T-helper 2 cell treated with Interferon-gamma antibody and Interleukin-4, amounts not matched to agents 5 μg/mL and 100 μg/mL, for 36 hours (primary cell): ENCODE measurements around the gene SDCCAG8.

ENCODE experiments used
- DNase-seq: peaks from one replicate; pipeline ENCODE4 v3.0.0; 2021; ENCODE audit warnings: low spot score
- H3K27ac Mint-ChIP-seq: one replicate; pipeline ENCODE4 v1.8.0; 2021; ENCODE audit warnings: mild to moderate bottlenecking, mixed read lengths
- H3K27me3 Mint-ChIP-seq: one replicate; pipeline ENCODE4 v1.8.0; 2021; ENCODE audit warnings: low read depth, mixed read lengths
- H3K36me3 Mint-ChIP-seq: one replicate; pipeline ENCODE4 v1.8.0; 2021; ENCODE audit warnings: low read depth, mixed read lengths
- H3K4me1 Mint-ChIP-seq: one replicate; pipeline ENCODE4 v1.8.0; 2021; ENCODE audit warnings: low read depth, mixed read lengths
- H3K4me3 Mint-ChIP-seq: one replicate; pipeline ENCODE4 v1.8.0; 2022; ENCODE audit warnings: mild to moderate bottlenecking, moderate library complexity, mixed read lengths
- H3K9me3 Mint-ChIP-seq: one replicate; pipeline ENCODE4 v1.8.0; 2021; ENCODE audit warnings: mixed read lengths

The SDCCAG8 gene

GRCh38 chr1:243452092-243452491 is 196.3 kb downstream of the SDCCAG8 start:
- H3K27me3 Mint-ChIP-seq: no peaks in the 10 kb centered on the region
- no peaks in the 10 kb centered on the region for H3K36me3 Mint-ChIP-seq
- no peaks in the 10 kb centered on the region for H3K9me3 Mint-ChIP-seq
- no peak overlapping the region for H3K27ac Mint-ChIP-seq
- H3K4me1 Mint-ChIP-seq: peaks cover 14% of the 10 kb centered on the region
- no peak for DNase-seq
- no peak overlapping the region for H3K4me3 Mint-ChIP-seq

GRCh38 chr1:243454328-243454997 is 198.6 kb downstream of the SDCCAG8 start:
- no peak overlapping the region for H3K27ac Mint-ChIP-seq

GRCh38 chr1:243455760-243456651 is 200.2 kb downstream of the SDCCAG8 start:
- Mint-ChIP-seq H3K4me1 (peaks cover 8% of the 10 kb centered on the region), H3K27ac (no peak overlapping the region), H3K36me3 (no peaks in the 10 kb centered on the region), H3K27me3 (no peaks in the 10 kb centered on the region), H3K9me3 (no peaks in the 10 kb centered on the region), H3K4me3 (no peak overlapping the region)
- no peak for DNase-seq

More at GRCh38 chr1:243454328-243454997, 198.6 kb downstream of the SDCCAG8 start:
- Mint-ChIP-seq H3K27me3 (no peaks in the 10 kb centered on the region), H3K36me3 (no peaks in the 10 kb centered on the region), H3K4me1 (peaks cover 8% of the 10 kb centered on the region), H3K9me3 (no peaks in the 10 kb centered on the region), H3K4me3 (no peak overlapping the region)
- DNase-seq: no peak

- no peak for DNase-seq
- Mint-ChIP-seq H3K9me3 (no peaks in the 10 kb centered on the region), H3K27ac (no peak overlapping the region), H3K4me1 (peaks cover 8% of the 10 kb centered on the region), H3K27me3 (no peaks in the 10 kb centered on the region), H3K36me3 (no peaks in the 10 kb centered on the region), H3K4me3 (no peak overlapping the region)
Observed at GRCh38 chr1:243457363-243457982, 201.6 kb downstream of the SDCCAG8 start.

GRCh38 chr1:243459059-243459458 is 203.2 kb downstream of the SDCCAG8 start:
- H3K36me3 Mint-ChIP-seq: no peaks in the 10 kb centered on the region
- H3K4me3 Mint-ChIP-seq: no peak overlapping the region
- H3K27me3 Mint-ChIP-seq: no peaks in the 10 kb centered on the region
- no peak overlapping the region for H3K27ac Mint-ChIP-seq
- DNase-seq: no peak
- no peaks in the 10 kb centered on the region for H3K9me3 Mint-ChIP-seq
- peaks cover 8% of the 10 kb centered on the region for H3K4me1 Mint-ChIP-seq

- Mint-ChIP-seq H3K4me3 (no peak overlapping the region), H3K4me1 (peaks cover 8% of the 10 kb centered on the region), H3K27ac (no peak overlapping the region), H3K27me3 (no peaks in the 10 kb centered on the region), H3K9me3 (no peaks in the 10 kb centered on the region), H3K36me3 (peaks cover 2% of the 10 kb centered on the region)
- no peak for DNase-seq
Observed at GRCh38 chr1:243461700-243462099, 205.9 kb downstream of the SDCCAG8 start.

- Mint-ChIP-seq H3K4me3 (no peak overlapping the region), H3K27me3 (no peaks in the 10 kb centered on the region), H3K4me1 (peaks cover 8% of the 10 kb centered on the region), H3K27ac (no peak overlapping the region), H3K36me3 (peaks cover 2% of the 10 kb centered on the region), H3K9me3 (no peaks in the 10 kb centered on the region)
- DNase-seq: no peak
Observed at GRCh38 chr1:243462929-243463697, 207.3 kb downstream of the SDCCAG8 start.

- Mint-ChIP-seq H3K4me3 (no peak overlapping the region), H3K27me3 (no peaks in the 10 kb centered on the region), H3K4me1 (no peaks in the 10 kb centered on the region), H3K9me3 (no peaks in the 10 kb centered on the region), H3K36me3 (peaks cover 2% of the 10 kb centered on the region), H3K27ac (no peak overlapping the region)
- DNase-seq: no peak
Observed at GRCh38 chr1:243465081-243465480, 209.2 kb downstream of the SDCCAG8 start.

- Mint-ChIP-seq H3K27ac (no peak overlapping the region), H3K27me3 (no peaks in the 10 kb centered on the region), H3K9me3 (no peaks in the 10 kb centered on the region), H3K36me3 (peaks cover 2% of the 10 kb centered on the region), H3K4me1 (no peaks in the 10 kb centered on the region), H3K4me3 (no peak overlapping the region)
- no peak for DNase-seq
Observed at GRCh38 chr1:243465738-243466137, 209.9 kb downstream of the SDCCAG8 start.

- Mint-ChIP-seq H3K27me3 (no peaks in the 10 kb centered on the region), H3K27ac (no peak overlapping the region), H3K4me1 (peaks cover 7% of the 10 kb centered on the region), H3K9me3 (no peaks in the 10 kb centered on the region), H3K36me3 (peaks cover 2% of the 10 kb centered on the region), H3K4me3 (no peak overlapping the region)
- DNase-seq: no peak
Observed at GRCh38 chr1:243469497-243469896, 213.7 kb downstream of the SDCCAG8 start.

- H3K27me3 Mint-ChIP-seq: no peaks in the 10 kb centered on the region
- no peak overlapping the region for H3K4me3 Mint-ChIP-seq
- no peak overlapping the region for H3K27ac Mint-ChIP-seq
- H3K36me3 Mint-ChIP-seq: no peaks in the 10 kb centered on the region
- no peak for DNase-seq
- H3K4me1 Mint-ChIP-seq: peaks cover 7% of the 10 kb centered on the region
- H3K9me3 Mint-ChIP-seq: no peaks in the 10 kb centered on the region
Observed at GRCh38 chr1:243470502-243470901, 214.7 kb downstream of the SDCCAG8 start.

GRCh38 chr1:243471026-243471685 is 215.3 kb downstream of the SDCCAG8 start:
- no peak overlapping the region for H3K4me3 Mint-ChIP-seq
- peaks cover 7% of the 10 kb centered on the region for H3K4me1 Mint-ChIP-seq
- no peak overlapping the region for H3K27ac Mint-ChIP-seq
- DNase-seq: no peak
- no peaks in the 10 kb centered on the region for H3K27me3 Mint-ChIP-seq
- H3K36me3 Mint-ChIP-seq: no peaks in the 10 kb centered on the region
- no peaks in the 10 kb centered on the region for H3K9me3 Mint-ChIP-seq
